Upper lobe of left lung (tissue), 4 donors: ENCODE measurements around the gene NSDHL.

ENCODE experiments used
- EP300 ChIP-seq, 4 donors: sonication (generic); formaldehyde crosslinking; IDR thresholded peaks; one replicate each; pipeline ENCODE4 v1.5.1; 2017; ENCODE audit warnings: antibody characterized with exemption in 4 of 4, control low read depth in 2 of 4
- POLR2A ChIP-seq, 4 donors: fragments of 450-650 bp; IDR thresholded peaks; one replicate each; pipeline ENCODE4 v1.5.1; 2016 to 2017; ENCODE audit warnings: antibody characterized with exemption in 4 of 4, mild to moderate bottlenecking in 2 of 4
- POLR2AphosphoS5 ChIP-seq, 2 donors: sonication (generic); formaldehyde crosslinking; IDR thresholded peaks; one replicate each; pipeline ENCODE4 v1.5.1; 2017; ENCODE audit warnings: antibody characterized with exemption in 2 of 2
- TF ChIP-seq, protein P1 (sequence below), 6 experiments: fragments of 450-650 bp in 4 of 6; fragments of 200-600 bp in 2 of 6; sonication (generic) in 2 of 6; IDR thresholded peaks; one replicate each; pipeline ENCODE4 v1.5.1; 2016 to 2019; ENCODE audit warnings: antibody characterized with exemption in 6 of 6

DNA sequence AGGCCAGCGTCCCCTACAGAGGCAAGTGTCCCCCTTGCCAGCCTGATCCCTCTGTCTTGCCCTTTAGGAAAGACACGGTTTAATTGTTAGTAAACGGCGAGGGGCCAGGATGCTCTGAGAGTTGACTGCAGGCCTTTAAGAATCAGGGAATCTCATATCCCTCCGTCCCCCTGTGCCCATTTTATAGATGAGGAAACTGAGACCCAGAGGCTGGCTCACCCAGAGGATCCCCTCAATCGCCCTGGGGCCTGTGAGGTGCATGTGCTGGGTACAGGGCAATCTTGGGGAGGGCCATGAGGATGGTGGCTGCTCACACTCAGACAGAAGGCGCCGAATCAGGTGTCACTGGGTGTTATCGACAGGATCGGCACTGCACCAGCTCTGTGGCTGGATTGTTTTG is 67.6 kb downstream of the NSDHL start:
- TF ChIP-seq POLR2AphosphoS5 (IDR thresholded peaks at IDR 0.05) (no peak), EP300 (IDR thresholded peaks at IDR 0.05) (no peak), POLR2A (IDR thresholded peaks at IDR 0.05) (no peak)
- TF ChIP-seq, protein P1, sequence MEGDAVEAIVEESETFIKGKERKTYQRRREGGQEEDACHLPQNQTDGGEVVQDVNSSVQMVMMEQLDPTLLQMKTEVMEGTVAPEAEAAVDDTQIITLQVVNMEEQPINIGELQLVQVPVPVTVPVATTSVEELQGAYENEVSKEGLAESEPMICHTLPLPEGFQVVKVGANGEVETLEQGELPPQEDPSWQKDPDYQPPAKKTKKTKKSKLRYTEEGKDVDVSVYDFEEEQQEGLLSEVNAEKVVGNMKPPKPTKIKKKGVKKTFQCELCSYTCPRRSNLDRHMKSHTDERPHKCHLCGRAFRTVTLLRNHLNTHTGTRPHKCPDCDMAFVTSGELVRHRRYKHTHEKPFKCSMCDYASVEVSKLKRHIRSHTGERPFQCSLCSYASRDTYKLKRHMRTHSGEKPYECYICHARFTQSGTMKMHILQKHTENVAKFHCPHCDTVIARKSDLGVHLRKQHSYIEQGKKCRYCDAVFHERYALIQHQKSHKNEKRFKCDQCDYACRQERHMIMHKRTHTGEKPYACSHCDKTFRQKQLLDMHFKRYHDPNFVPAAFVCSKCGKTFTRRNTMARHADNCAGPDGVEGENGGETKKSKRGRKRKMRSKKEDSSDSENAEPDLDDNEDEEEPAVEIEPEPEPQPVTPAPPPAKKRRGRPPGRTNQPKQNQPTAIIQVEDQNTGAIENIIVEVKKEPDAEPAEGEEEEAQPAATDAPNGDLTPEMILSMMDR (IDR thresholded peaks at IDR 0.05), result no peak
